ENCODE results near the gene GATAD2B.
A peak's percentile ranks its signal among the peaks of the same experiment; 100 is the strongest.

Gene GATAD2B

DNA sequence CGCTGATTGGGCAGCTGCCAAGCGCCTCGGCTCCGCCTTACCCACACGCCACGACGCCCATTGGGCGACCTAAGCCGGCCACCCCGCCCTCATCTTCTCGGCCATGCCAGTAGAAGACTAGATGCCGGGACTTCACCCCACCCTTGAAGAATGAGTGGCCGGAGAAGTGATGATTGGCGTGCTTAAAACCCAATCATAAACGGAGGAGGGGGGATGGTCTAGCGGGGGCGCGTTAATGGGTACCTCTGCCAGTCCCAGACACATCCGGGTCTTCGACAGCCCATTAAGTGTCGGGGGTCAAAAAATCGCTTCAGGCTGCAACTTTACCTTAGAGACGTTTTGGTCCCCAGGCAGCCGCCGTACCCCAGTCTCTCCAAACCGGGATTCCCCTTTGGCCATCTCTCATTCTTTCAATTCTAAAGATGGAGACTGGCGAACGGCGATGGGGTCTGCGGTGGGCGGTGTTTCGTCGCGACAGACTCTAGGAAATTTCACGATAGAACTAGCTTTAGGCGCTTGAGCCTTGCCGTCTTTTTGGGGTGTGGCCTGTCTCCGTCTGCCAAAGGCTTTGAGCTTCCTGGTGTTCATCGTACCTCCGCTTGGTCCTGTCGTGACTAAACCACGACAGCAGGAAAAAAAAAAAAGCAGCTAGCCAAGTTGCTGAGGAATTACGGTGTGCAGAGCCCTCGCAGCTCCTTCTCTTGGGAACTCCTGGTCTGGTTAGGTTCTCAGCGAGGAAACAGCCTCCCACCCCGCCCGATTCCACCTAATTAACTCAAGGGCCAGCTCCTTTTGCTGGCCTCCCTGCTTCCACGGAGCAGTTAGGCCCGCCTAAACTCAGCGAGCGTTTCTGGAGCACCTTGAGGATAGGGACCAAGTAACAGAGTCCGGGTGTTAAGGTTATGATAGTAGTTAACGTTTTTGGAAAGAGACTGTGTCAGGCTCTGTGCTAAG, at the start of gene GATAD2B:
TSS of gene GATAD2B (minus strand) at position 1 of the 954 bp plus-strand sequence. CDS start 94,625 bp downstream, outside the sequence.
- TF ChIP-seq, protein P1, sequence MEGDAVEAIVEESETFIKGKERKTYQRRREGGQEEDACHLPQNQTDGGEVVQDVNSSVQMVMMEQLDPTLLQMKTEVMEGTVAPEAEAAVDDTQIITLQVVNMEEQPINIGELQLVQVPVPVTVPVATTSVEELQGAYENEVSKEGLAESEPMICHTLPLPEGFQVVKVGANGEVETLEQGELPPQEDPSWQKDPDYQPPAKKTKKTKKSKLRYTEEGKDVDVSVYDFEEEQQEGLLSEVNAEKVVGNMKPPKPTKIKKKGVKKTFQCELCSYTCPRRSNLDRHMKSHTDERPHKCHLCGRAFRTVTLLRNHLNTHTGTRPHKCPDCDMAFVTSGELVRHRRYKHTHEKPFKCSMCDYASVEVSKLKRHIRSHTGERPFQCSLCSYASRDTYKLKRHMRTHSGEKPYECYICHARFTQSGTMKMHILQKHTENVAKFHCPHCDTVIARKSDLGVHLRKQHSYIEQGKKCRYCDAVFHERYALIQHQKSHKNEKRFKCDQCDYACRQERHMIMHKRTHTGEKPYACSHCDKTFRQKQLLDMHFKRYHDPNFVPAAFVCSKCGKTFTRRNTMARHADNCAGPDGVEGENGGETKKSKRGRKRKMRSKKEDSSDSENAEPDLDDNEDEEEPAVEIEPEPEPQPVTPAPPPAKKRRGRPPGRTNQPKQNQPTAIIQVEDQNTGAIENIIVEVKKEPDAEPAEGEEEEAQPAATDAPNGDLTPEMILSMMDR (IDR thresholded peaks at IDR 0.05; ENCODE audit: borderline replicate concordance, control extremely low read depth, extremely low read depth, insufficient read depth, missing control alignments): no peak
- in situ Hi-C loops (cut with MboI; ENCODE audit: low sequenced_read_pairs, unreplicated experiment): no loop called here
- peak; percentile 97 for DNase-seq (ENCODE audit: low spot score)

DNA sequence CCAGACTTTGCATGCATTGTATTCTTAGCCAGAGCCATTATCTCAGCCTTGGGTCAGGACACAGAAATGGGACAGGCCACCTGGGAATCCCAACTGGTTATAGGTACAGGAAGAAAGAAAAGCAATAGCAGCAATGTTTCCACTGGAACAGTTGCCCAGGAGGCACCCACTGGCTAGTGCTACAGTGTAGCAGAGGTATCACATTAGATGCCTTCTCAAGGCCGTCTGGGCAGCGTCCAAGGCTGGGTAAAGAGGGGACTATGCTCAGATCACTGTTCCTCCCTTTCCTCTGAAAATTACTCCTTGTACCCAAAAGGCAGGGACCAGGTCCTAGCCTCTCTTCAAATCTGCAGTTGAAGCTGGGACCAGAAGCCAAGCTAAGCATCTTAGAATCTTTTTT, 47.6 kb upstream of the GATAD2B start:
- in situ Hi-C loops (cut with MboI; ENCODE audit: low sequenced_read_pairs, unreplicated experiment): no loop called here
- TF ChIP-seq, protein P1 (IDR thresholded peaks at IDR 0.05; ENCODE audit: borderline replicate concordance, control extremely low read depth, extremely low read depth, insufficient read depth, missing control alignments): no peak
- DNase-seq (ENCODE audit: low spot score): no peak

DNA sequence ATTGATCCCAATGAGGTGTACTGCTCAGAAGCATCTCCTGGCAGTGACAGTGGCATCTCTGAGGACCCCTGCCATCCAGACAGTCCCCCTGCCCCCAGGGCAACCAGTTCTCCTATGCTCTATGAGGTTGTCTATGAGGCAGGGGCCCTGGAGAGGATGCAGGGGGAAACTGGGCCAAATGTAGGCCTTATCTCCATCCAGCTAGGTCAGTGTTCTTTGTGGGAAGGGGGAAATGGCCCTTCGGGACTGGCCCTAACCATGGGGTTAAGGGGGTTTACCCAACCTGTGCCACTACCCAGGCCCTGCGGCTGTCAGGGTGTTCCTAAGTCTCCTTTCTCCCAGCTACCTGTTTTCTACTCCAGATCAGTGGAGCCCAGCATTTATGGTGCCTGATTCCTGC, 46.2 kb upstream of the GATAD2B start:
- DNase-seq (ENCODE audit: low spot score): no peak
- in situ Hi-C loops (cut with MboI; ENCODE audit: low sequenced_read_pairs, unreplicated experiment): no loop called here
- TF ChIP-seq, protein P1 (IDR thresholded peaks at IDR 0.05; ENCODE audit: borderline replicate concordance, control extremely low read depth, extremely low read depth, insufficient read depth, missing control alignments): no peak

DNA sequence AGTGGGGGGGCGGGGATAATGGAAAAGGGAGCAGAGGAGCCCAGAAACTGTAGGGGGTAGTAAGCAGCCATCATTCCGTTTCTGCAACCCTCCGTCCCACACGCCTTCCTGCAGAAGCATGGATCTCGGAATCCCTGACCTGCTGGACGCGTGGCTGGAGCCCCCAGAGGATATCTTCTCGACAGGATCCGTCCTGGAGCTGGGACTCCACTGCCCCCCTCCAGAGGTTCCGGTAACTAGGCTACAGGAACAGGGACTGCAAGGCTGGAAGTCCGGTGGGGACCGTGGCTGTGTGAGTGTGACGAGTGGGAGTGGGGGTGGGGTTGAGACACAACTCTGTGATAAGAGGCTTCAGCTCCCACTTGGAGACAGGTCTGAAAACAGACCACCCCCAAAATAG, 45.6 kb upstream of the GATAD2B start:
- no peak for DNase-seq (ENCODE audit: low spot score)
- in situ Hi-C loops (cut with MboI; ENCODE audit: low sequenced_read_pairs, unreplicated experiment): no loop called here
- TF ChIP-seq, protein P1 (IDR thresholded peaks at IDR 0.05; ENCODE audit: borderline replicate concordance, control extremely low read depth, extremely low read depth, insufficient read depth, missing control alignments): no peak

DNA sequence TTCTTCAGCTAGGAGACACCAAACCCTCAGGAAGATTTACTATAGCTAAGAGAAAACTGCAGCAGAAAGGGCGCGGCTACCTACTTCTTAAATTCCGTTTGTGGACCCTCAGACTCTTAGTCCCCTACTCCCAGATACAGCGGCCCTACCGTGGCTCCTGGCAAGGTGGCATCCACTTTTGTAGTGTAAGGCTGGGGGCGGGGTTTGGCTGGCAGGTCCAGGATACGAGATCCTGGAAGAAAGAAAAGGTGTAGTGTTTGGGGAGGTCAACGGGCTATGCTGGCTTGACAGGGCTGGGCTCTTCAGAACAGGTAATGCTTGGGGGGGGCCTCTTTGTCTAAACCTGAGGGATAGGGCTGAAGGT, 45.2 kb upstream of the GATAD2B start:
- in situ Hi-C loops (cut with MboI; ENCODE audit: low sequenced_read_pairs, unreplicated experiment): no loop called here
- no peak for DNase-seq (ENCODE audit: low spot score)
- TF ChIP-seq, protein P1 (IDR thresholded peaks at IDR 0.05; ENCODE audit: borderline replicate concordance, control extremely low read depth, extremely low read depth, insufficient read depth, missing control alignments): no peak

DNA sequence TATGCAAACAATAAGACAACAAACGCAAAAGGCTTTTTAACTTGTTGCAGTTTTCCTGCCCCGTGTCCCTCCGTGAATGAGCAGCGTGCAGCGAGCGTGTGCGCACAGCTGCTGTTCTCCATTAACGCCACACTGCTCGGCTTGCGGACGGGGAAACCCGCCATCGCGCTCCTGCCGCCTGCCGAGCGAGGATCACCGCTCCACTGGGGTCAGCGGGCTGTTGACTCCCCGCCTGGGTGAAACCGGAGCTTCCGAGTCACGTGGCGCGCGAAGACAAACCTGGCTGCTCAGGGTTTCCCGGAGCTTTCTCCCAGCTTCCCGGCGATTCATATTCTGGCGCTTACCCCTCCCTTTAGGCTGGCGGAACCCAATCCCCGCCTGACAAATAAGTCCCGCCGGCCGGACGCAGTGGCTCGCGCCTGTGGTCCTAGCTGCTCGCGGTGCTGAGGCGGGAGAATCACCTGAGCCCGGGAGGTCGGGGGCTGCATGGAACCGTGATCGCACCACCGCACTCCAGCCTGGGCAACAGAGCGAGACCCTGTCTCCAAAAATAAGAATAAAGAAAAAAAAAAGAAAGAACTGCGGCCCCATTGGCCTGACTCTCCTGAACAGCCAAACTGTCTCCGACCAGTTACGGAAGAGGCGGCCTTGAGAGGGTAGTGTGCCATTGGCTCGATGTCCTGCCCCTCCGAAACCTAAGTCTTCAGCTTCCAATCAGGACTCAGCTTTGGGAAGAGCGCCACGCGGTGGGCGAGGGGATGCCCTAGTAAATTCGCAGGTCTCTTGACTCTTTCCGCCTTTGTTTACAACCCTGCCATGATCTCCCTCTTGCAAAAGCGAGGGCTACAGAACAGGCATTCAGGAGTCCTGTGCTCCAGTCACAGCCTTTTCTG, 44.6 kb upstream of the GATAD2B start, which contains the start of gene CREB3L4:
TSS of gene CREB3L4 (plus strand) at position 796 of the 893 bp plus-strand sequence. CDS start 624 bp downstream, outside the sequence.
- in situ Hi-C loops (cut with MboI; ENCODE audit: low sequenced_read_pairs, unreplicated experiment): no loop called here
- TF ChIP-seq, protein P1 (IDR thresholded peaks at IDR 0.05; ENCODE audit: borderline replicate concordance, control extremely low read depth, extremely low read depth, insufficient read depth, missing control alignments): peak; percentile 45
- peak; percentile 91 for DNase-seq (ENCODE audit: low spot score)

Data from GM13976 (cell line).